Activated naive CD8-positive, alpha-beta T cell treated with anti-CD3 and anti-CD28 coated beads, Interleukin-2, amount 50 U/mL, for 24 hours (primary cell): ENCODE measurements around the gene NPPA.

Experiments used
- ATAC-seq: fragments of 150-1000 bp; cut with Tn5 transposase; one replicate; pipeline ENCODE4 v1.10.0; 2021
- DNase-seq: peaks from one replicate; pipeline ENCODE4 v3.0.0; 2021
- H3K27ac Mint-ChIP-seq: one replicate; pipeline ENCODE4 v1.8.0; 2021; ENCODE audit warnings: mild to moderate bottlenecking, mixed read lengths
- H3K27me3 Mint-ChIP-seq: one replicate; pipeline ENCODE4 v1.8.0; 2021; ENCODE audit warnings: mixed read lengths
- H3K36me3 Mint-ChIP-seq: one replicate; pipeline ENCODE4 v1.8.0; 2021; ENCODE audit warnings: low read depth, mixed read lengths
- H3K4me1 Mint-ChIP-seq: one replicate; pipeline ENCODE4 v1.8.0; 2021; ENCODE audit warnings: mixed read lengths
- H3K4me3 Mint-ChIP-seq: one replicate; pipeline ENCODE4 v1.8.0; 2021; ENCODE audit warnings: mild to moderate bottlenecking, moderate library complexity, mixed read lengths
- H3K9me3 Mint-ChIP-seq: one replicate; pipeline ENCODE4 v1.8.0; 2021; ENCODE audit warnings: mixed read lengths

NPPA gene

DNA sequence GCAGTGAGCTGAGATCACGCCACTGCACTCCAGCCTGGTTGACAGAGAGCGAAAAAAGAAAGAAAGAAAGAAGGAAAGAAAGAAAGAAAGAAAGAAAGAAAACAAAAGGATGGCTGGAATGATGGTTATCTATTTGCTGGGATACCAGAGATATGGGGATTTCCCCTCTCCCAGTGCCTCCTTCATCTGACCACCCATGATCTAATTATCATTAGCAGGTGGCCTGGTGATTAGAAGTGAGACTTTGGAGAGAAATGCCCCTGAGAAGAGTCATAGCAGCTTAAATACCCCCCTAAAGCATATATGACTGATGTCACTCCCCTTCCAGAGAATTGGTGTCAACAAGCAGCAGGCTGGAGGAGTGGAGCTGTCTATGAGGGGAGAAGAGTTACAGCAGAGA is 12.5 kb upstream of the NPPA start:
- DNase-seq (no peak), ATAC-seq (no peak)
- Mint-ChIP-seq H3K36me3 (no peaks in the 10 kb centered on the region), H3K4me1 (peaks cover 2% of the 10 kb centered on the region), H3K27ac (no peak overlapping the region), H3K9me3 (no peaks in the 10 kb centered on the region), H3K27me3 (peaks cover 63% of the 10 kb centered on the region), H3K4me3 (no peak overlapping the region)

DNA sequence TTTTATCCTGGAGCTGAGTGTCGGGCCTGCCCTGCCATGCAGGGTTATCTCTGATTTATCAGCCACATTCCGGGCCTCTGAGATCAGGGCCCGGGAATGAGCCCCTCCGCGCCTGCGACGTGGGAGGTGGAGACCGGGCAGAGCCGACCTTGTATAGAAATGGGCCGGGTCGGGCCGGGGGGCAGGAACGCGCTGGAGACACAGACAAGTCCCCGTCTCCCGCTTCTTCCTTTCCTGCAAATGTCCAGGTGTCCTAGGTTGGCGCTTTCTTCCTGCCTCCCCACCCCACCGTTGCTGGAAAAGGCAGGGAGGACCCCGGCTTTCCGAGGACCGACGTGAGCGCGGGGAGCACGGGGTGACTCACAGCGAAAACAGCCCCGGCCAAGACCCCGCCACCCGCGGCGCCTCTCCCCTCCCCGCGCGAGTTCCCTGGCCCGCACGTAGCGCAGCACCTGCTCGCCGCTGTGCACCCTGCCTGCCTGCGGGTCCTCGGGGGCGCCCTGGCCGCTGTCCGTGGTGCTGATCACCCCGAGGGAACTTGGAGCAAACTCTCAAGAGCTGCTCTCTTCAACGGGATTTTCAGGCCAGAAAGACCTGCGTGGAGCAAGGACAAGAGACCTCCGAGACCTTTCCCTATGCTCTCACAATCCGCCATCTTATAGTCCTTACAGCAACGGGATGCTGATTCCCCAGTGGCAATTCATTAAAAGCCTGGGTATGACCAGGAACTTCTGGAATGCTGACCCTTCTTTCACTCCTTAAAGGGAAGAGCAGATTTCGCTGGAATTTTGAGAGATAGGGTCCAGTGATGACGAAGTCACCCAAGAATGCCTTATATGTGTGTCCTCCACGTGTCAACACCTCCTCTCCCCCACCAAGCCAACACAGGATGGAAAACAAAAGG is 11.6 kb upstream of the NPPA start:
- no peaks in the 10 kb centered on the region for H3K36me3 Mint-ChIP-seq

DNA sequence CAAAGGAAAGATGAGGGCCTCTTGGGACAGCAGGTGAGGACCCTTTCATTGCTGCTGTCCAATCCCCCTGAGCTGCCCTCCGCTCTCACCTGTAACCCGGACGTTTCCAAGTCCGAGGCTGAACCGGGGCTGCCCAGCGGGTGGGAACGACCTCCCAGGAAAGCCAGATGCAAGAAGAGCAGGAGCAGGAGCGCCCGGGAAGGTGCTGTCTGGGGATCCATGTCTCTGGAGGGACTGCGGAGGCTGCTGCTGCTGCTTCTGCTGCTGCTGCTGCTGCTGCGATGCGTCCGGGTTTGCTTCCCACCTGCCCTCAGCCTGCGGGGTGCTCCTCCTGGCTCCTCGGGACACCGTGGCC is 11.0 kb upstream of the NPPA start, which contains the start of gene NPPB:
NPPB (minus strand) TSS at position 333 of the 355 bp plus-strand sequence; CDS start at position 221, 112 bp downstream.
- Mint-ChIP-seq H3K27ac (no peak within 1 kb of the TSS), H3K9me3 (no peaks in the 10 kb centered on the region)

More for the DNA sequence above, 11.6 kb upstream of the NPPA start:
- Mint-ChIP-seq H3K27ac (no peak overlapping the region), H3K4me1 (peaks cover 2% of the 10 kb centered on the region), H3K4me3 (no peak overlapping the region), H3K9me3 (no peaks in the 10 kb centered on the region), H3K27me3 (peaks cover 63% of the 10 kb centered on the region)
- ATAC-seq (peak; percentile 77), DNase-seq (peak; percentile 76)

DNA sequence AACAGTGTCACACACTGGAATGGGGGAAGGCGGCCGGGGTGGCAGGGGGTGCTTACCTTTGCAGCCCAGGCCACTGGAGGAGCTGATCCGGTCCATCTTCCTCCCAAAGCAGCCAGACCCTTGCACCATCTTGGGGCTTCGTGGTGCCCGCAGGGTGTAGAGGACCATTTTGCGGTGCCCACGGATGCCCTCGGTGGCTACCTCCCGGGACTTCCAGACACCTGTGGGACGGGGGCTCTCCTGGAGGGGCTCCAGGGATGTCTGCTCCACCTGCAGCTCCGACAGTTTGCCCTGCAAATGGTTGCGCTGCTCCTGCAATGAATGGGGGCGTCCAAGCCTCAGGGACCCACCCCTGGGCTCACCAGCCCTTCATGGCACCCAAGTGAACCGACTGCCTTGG is 10.6 kb upstream of the NPPA start:
- H3K4me3 Mint-ChIP-seq = no peak overlapping the region
- H3K27me3 Mint-ChIP-seq = peaks cover 63% of the 10 kb centered on the region
- ATAC-seq (no peak), DNase-seq (no peak)
- no peaks in the 10 kb centered on the region for H3K36me3 Mint-ChIP-seq
- no peaks in the 10 kb centered on the region for H3K9me3 Mint-ChIP-seq
- H3K4me1 Mint-ChIP-seq = peaks cover 2% of the 10 kb centered on the region
- no peak overlapping the region for H3K27ac Mint-ChIP-seq

More for the DNA sequence above, 11.0 kb upstream of the NPPA start, which contains the start of gene NPPB:
- no peak within 1 kb of the TSS for H3K4me3 Mint-ChIP-seq
- H3K4me1 Mint-ChIP-seq = peaks cover 2% of the 10 kb centered on the region
- DNase-seq (no peak), ATAC-seq (no peak)
- H3K27me3 Mint-ChIP-seq = peaks cover 62% of the 10 kb centered on the region
- H3K36me3 Mint-ChIP-seq = no peaks in the 10 kb centered on the region

DNA sequence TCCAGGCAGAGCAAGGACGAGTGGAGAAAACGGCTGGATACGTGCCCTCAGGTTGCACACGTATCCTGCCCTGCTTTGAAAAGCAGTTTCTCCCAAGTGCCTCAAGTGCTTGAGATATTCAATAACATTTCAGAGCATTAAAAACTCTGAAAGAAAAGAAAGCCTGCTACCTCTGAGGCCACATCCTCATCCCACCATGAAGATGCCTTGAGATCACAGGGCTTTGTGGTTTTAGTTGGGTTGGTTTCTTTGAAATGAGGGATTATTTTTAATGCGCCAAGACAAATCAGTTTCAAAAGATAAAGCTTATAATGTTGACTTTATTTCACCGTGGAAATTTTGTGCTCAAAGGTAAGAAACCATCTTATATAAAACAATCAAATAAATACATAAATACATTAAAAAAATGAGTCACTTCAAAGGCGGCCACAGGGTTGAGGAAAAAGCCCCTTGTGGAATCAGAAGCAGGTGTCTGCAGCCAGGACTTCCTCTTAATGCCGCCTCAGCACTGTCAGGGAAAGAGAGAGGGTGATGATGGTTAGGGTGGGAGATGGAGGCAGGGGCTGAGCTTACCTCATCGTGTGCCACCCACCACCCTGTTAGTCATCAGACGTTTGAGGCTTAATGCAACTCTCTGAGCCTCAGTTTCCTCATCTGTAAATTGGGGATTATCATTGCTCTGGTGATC is 9.7 kb upstream of the NPPA start:
- ATAC-seq (peak; percentile 28), DNase-seq (no peak)
- Mint-ChIP-seq H3K36me3 (no peaks in the 10 kb centered on the region), H3K9me3 (no peaks in the 10 kb centered on the region), H3K4me1 (peaks cover 2% of the 10 kb centered on the region), H3K27ac (no peak overlapping the region), H3K4me3 (no peak overlapping the region), H3K27me3 (peaks cover 57% of the 10 kb centered on the region)

DNA sequence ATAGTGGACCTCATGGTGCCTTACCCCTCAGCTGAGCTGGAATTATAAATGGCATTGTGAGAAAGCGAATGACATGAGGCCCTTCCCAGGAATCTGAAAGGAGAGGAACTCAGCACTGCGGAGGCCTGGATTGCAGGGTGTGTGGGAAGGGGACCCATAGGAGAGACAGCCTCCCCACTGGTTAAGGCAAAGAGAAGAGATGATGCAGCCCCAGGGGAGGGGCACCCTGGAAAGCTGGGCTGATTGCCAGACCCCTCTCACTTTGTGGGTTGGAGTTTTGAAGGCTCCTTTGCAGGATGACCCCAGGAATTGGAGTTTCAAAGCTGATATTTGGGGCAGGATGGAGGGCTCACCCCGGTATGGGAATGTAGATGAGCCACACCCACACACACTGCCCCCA is 9.1 kb upstream of the NPPA start:
- H3K27me3 Mint-ChIP-seq = peaks cover 55% of the 10 kb centered on the region
- no peak for ATAC-seq
- H3K36me3 Mint-ChIP-seq = no peaks in the 10 kb centered on the region
- no peaks in the 10 kb centered on the region for H3K9me3 Mint-ChIP-seq
- H3K27ac Mint-ChIP-seq = no peak overlapping the region
- H3K4me1 Mint-ChIP-seq = peaks cover 2% of the 10 kb centered on the region
- no peak overlapping the region for H3K4me3 Mint-ChIP-seq
- no peak for DNase-seq

DNA sequence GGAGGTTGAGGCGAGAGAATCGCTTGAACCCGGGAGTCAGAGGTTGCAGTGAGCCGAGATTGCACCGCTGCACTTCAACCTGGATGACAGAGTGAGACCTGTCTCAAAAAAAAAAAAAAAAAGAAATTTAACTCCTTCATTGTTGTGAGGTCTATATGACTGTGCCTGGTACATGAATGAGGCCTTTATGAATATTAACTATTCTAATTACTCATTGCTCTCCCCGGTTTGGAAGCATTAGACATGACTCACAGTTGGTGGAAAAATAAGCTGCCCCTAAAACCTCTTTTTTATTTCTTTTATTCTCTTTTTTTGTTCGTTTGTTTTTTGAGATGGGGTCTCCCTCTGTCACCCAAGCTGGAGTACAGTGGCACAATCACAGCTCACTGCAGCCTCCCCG is 7.8 kb upstream of the NPPA start:
- DNase-seq = no peak
- H3K27me3 Mint-ChIP-seq = peaks cover 47% of the 10 kb centered on the region
- H3K27ac Mint-ChIP-seq = no peak overlapping the region
- peaks cover 2% of the 10 kb centered on the region for H3K4me1 Mint-ChIP-seq
- no peaks in the 10 kb centered on the region for H3K36me3 Mint-ChIP-seq
- H3K4me3 Mint-ChIP-seq = no peak overlapping the region
- no peak for ATAC-seq
- no peaks in the 10 kb centered on the region for H3K9me3 Mint-ChIP-seq

DNA sequence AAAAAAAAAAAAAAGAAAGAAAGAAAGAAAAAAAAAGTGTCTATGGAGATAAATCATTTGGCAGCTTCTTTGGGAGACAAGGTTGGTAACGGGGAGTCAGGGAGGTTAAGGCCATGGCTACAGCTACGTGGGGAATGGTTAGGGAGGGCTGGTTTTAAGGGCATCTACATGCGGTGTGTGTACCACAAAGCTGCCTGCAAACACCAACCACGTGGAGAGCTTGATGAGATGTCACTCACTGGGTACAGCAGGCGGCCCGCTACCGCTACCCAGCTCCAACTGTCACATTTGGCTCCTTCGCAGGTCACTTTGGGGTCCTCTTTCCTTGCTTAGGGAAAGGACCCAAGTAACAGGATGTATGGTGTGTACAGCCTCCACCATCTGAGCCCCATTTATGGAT is 6.9 kb upstream of the NPPA start:
- Mint-ChIP-seq H3K4me3 (no peak overlapping the region), H3K27me3 (peaks cover 38% of the 10 kb centered on the region), H3K9me3 (no peaks in the 10 kb centered on the region), H3K36me3 (no peaks in the 10 kb centered on the region), H3K4me1 (peaks cover 2% of the 10 kb centered on the region), H3K27ac (no peak overlapping the region)
- DNase-seq (no peak), ATAC-seq (no peak)

DNA sequence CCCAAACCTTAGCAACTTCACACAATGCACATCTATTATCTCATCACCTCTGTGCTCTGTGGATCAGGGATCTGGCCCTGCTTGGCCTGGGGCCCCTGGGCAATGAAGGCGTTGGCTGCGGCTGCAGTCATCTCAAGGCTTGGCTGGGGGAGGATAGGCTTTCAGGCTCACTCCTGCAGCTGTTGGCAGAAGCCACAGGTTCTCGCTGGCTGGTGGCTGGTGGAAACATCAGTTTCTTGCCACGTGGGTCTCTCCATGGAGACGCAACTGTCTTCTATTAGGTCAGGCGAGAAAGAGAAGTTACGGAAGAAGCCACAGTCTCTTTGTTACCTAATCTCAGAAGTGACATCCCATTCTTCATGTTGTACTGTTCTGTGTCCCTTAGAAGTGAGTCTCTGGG is 3.6 kb upstream of the NPPA start:
- no peak overlapping the region for H3K4me3 Mint-ChIP-seq

DNA sequence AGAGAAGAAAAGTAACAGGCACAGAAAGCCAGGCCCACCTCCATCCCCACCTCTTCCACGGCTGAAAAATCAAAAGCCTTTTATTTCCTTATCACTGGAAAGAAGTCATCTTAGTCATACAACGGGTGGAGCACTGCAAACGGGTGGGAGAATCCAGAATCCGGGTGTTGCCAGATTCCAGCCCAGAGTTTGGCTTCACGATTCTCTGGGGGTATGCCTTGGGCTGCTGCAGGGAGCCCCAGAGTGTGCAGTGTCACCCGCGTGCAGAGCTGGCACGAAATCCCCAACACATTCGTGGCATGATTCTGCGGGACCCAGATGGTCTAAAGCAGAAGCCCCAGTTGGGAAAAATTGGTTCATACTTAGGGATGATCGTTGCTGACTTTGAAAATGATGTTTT is 2.6 kb upstream of the NPPA start:
- Mint-ChIP-seq H3K9me3 (no peaks in the 10 kb centered on the region), H3K4me3 (no peak overlapping the region), H3K4me1 (no peaks in the 10 kb centered on the region), H3K36me3 (peaks cover 6% of the 10 kb centered on the region), H3K27me3 (peaks cover 12% of the 10 kb centered on the region), H3K27ac (no peak overlapping the region)
- DNase-seq = no peak
- ATAC-seq = no peak

More for the DNA sequence above, 3.6 kb upstream of the NPPA start:
- no peaks in the 10 kb centered on the region for H3K36me3 Mint-ChIP-seq
- no peak for DNase-seq
- H3K27me3 Mint-ChIP-seq = peaks cover 14% of the 10 kb centered on the region
- H3K4me1 Mint-ChIP-seq = no peaks in the 10 kb centered on the region
- no peaks in the 10 kb centered on the region for H3K9me3 Mint-ChIP-seq
- no peak for ATAC-seq
- H3K27ac Mint-ChIP-seq = no peak overlapping the region

DNA sequence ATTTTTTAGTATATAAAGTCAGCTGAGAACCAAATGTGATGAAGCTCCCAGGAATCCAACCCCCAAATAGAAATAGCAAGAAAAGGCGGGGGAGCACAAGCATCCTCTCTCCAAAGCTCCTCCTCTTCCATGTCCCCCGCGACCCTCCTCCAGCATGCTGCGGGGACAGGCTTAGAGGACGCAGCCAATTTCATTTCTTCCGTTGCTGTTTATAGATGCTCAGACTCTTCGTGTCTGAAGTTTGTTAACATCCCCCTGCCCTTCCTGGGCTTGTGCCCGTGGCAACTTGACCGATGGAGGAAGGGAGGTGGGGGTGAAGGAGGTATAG is 754 bp upstream of the NPPA start:
- peaks cover 2% of the 10 kb centered on the region for H3K27me3 Mint-ChIP-seq
- DNase-seq (no peak), ATAC-seq (no peak)
- no peak overlapping the region for H3K4me3 Mint-ChIP-seq
- no peak overlapping the region for H3K27ac Mint-ChIP-seq
- no peaks in the 10 kb centered on the region for H3K4me1 Mint-ChIP-seq
- H3K9me3 Mint-ChIP-seq = no peaks in the 10 kb centered on the region
- H3K36me3 Mint-ChIP-seq = peaks cover 6% of the 10 kb centered on the region

DNA sequence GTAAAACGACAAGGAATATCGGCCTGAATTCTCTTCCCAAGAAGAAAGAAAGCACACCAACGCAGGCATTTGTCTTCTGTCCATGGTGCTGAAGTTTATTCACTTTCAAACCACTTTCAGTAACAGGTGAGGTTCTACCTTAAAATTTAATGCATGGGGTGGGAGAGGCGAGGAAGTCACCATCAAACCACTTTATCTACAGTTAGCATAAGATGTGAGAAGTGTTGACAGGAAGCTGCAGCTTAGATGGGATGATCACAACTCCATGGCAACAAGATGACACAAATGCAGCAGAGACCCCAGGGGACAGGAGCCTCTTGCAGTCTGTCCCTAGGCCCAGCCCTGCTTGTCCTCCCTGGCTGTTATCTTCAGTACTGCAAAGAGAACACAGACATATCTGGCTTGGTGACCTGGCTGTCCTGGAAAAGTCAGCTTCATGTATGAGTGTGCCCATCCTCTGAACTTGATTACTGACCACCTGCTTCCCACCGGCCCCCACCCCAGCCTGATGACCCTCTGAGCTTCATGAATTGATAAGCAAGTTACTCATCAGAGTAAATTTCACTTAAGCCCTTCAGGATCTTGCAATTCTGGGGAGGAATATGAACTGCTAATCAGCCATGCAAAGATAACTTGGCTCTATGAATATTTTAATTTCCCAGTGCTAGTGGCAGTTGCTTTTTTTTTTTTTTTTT is 1.8 kb downstream of the NPPA start:
- H3K4me1 Mint-ChIP-seq = peaks cover 3% of the 10 kb centered on the region
- DNase-seq = no peak

DNA sequence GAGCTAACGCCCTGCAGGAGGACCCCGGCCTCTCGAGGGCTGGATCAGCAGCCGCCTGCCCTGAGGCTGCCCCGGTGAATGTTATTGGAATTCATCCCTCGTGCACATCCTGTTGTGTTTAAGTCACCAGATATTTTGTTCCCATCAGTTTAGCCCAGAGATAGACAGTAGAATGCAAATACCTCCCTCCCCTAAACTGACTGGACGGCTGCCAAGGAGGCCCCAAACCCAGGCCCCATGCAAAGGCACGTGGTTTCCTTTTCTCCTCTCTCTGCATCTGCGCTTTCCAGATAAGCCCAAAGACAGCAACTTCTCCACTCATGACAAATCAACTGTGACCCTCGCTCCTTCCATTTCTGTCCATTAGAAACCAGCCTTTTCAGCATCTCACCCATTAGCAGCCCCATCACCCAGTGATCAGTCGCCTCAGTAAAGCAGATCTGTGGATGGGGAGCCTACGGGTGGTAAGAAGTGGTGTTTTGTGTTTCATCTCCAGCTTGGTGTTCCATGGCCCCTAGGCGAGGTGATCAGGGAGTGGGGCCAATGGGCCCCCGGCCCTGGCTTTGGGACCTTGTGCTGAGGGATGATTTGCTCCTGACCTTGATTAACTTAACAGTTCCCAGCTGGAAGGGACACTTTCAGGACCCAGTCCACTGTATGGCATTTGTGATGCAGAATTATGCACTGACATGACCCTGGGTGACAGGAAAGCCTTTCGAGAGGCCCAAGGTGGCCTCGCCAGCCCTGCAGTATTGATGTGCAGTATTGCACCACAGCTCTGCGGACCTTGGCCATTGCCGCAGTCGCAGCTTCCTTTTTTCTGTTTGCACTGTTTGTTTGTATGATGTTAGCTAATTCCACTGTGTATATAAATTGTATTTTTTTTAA is 5.2 kb downstream of the NPPA start:
- Mint-ChIP-seq H3K27ac (no peak overlapping the region), H3K9me3 (no peaks in the 10 kb centered on the region), H3K27me3 (no peaks in the 10 kb centered on the region), H3K4me3 (no peak overlapping the region), H3K4me1 (peaks cover 3% of the 10 kb centered on the region), H3K36me3 (peaks cover 22% of the 10 kb centered on the region)
- ATAC-seq = no peak
- no peak for DNase-seq

More for the DNA sequence above, 1.8 kb downstream of the NPPA start:
- Mint-ChIP-seq H3K9me3 (no peaks in the 10 kb centered on the region), H3K4me3 (no peak overlapping the region), H3K36me3 (peaks cover 9% of the 10 kb centered on the region), H3K27ac (no peak overlapping the region), H3K27me3 (no peaks in the 10 kb centered on the region)
- ATAC-seq = no peak
